ENCODE data around the gene GLYATL2. TPM values are rescaled to one million over a fixed set of nuclear protein-coding genes. Genes with fewer than 3 reads are reported as not detected.

GLYATL2 gene
- total and polyA plus RNA-seq, 12 donors: 0.13 to 0.56 (median 0.18) TPM; not detected in 8

DNA sequence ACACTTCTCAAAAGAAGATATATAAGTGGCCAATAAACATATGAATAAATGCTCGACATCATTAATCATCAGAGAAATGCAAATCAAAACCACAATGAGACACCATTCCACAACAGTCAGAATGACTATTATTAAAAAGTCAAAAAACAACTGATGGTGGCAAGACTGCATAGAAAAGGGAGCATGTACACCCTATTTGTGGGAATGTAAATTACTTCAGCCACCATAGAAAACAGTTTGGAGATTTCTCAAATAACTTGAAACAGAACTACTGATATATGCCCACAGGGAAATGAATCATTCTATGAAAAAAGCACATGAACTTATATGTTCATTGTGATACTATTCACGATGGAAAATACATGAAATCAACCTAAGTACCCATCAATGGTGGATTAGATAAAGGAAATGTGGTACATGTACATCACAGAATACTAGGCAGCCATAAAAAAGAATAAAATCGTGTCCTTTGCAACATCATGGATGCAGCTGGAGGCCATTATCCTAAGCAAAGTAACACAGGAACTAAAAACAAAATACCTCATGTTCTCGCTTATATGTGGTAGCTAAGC lies 42.4 kb downstream of the GLYATL2 start:
- no peak for DNase-seq
- H3K4me3 ChIP-seq: no peak overlapping the region
- intact Hi-C loops (cut with DNase I): no loop called here
- no peaks in the 10 kb centered on the region for H3K9me3 ChIP-seq (replicated peaks in 1 of 3)
- no peaks in the 10 kb centered on the region for H3K27me3 ChIP-seq
- H3K27ac ChIP-seq: no peak overlapping the region
- no peak for TF ChIP-seq POLR2A (IDR thresholded peaks at IDR 0.05)
- TF ChIP-seq, protein P1, sequence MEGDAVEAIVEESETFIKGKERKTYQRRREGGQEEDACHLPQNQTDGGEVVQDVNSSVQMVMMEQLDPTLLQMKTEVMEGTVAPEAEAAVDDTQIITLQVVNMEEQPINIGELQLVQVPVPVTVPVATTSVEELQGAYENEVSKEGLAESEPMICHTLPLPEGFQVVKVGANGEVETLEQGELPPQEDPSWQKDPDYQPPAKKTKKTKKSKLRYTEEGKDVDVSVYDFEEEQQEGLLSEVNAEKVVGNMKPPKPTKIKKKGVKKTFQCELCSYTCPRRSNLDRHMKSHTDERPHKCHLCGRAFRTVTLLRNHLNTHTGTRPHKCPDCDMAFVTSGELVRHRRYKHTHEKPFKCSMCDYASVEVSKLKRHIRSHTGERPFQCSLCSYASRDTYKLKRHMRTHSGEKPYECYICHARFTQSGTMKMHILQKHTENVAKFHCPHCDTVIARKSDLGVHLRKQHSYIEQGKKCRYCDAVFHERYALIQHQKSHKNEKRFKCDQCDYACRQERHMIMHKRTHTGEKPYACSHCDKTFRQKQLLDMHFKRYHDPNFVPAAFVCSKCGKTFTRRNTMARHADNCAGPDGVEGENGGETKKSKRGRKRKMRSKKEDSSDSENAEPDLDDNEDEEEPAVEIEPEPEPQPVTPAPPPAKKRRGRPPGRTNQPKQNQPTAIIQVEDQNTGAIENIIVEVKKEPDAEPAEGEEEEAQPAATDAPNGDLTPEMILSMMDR (IDR thresholded peaks at IDR 0.05): no peak
- WGBS, 4 donors: 65 to 70% (median 68%) methylated on average over 4 of the region's 4 CpGs
- H3K4me1 ChIP-seq (replicated peaks in 1 of 2): no peaks in the 10 kb centered on the region
- no peaks in the 10 kb centered on the region for H3K36me3 ChIP-seq (replicated peaks in 1 of 2)

DNA sequence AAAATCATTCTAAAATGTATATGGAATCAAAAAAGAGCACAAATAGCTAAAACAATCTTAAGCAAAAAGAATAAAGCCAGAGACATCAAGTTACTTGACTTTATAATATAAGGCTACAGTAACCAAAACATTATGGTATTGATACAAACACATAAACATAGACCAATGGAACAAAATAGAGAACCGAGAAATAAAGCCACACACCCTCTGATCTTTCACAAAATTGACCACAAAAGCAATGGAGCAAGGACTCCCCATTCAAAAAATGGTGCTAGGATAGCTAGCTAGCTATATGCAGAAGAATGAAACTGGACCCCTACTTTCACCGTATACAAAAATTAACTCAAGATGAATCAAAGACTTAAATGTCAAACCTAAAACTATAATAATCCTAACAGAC lies 43.2 kb downstream of the GLYATL2 start:
- DNase-seq: no peak
- no peaks in the 10 kb centered on the region for H3K9me3 ChIP-seq (replicated peaks in 1 of 3)
- peaks cover 0 to 4% of the 10 kb centered on the region in 2 donors for H3K4me1 ChIP-seq (replicated peaks in 1 of 2)
- no peak overlapping the region for H3K4me3 ChIP-seq
- no peaks in the 10 kb centered on the region for H3K36me3 ChIP-seq (replicated peaks in 1 of 2)
- WGBS, 4 donors: 62 to 73% (median 71%) methylated on average over 2 of the region's 2 CpGs
- H3K27ac ChIP-seq: no peak overlapping the region
- H3K27me3 ChIP-seq: no peaks in the 10 kb centered on the region
- no peak for TF ChIP-seq POLR2A (IDR thresholded peaks at IDR 0.05)
- TF ChIP-seq, protein P1 (IDR thresholded peaks at IDR 0.05): no peak
- intact Hi-C loops (cut with DNase I): no loop called here

DNA sequence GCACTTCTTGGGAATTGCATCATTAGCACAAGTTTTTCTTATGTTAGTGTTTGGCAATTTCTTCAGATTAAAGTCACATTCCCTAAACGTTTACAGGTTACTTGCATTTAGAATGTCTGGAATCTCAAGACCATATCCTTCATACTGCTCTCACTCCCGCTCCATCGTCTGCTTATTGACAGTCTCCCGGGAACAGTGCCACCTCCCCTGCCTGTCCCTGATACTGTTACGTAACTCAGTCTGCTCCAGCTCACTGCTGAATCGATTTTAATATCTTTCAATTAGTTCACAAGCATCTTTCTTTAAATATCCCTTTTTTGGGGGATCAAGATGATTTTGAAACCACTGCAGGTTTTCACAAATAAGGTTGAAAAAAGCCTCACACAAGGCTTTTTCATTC lies 48.2 kb downstream of the GLYATL2 start:
- Histone ChIP-seq H3K27ac (no peak overlapping the region), H3K9me3 (replicated peaks in 1 of 3) (peaks cover 0 to 6% (median 0%) of the 10 kb centered on the region in 3 donors), H3K4me1 (replicated peaks in 1 of 2) (peaks cover 0 to 6% of the 10 kb centered on the region in 2 donors), H3K27me3 (peaks cover 5% of the 10 kb centered on the region), H3K4me3 (no peak overlapping the region), H3K36me3 (replicated peaks in 1 of 2) (no peaks in the 10 kb centered on the region)
- peak in 3 of 7 donors; percentile 7 to 26 (median 17) for DNase-seq
- WGBS, 4 donors: 12 to 23% (median 16%) methylated on average over 6 of the region's 6 CpGs
- no peak for TF ChIP-seq POLR2A (IDR thresholded peaks at IDR 0.05)
- TF ChIP-seq, protein P1 (IDR thresholded peaks at IDR 0.05): no peak
- intact Hi-C loops (cut with DNase I): no loop called here

DNA sequence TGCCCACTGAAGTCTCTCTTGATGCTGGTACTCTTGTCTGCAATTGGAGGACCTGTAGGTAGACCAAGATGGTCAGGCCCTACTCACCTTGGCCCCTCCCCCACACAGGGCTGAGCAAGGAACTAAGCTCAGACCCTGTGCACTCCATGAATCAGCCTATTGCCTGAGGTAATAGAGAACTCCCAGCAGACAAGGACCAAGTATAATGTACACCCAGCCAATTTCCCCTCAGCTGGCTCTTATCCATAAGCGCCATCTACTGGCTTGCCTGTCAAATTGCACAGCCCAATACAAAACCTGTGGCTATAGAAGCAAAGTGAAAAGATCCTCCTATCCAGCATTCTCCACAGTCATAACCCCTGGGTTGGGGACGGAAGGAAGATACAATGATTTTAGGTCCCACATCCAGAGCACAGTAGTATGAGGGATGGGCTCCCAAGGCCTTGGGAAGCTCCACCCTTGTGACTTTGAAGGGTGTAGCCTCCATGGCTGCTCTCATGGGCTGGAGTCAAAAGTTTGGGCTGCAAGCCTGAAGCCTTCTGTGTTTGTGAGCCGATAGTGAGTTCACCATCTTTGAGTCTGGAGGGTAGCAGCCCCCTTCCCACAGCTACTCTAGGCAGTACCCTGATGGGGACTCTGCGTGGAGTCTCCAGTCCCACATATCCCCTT lies 56.0 kb downstream of the GLYATL2 start:
- peaks cover 0 to 6% (median 0%) of the 10 kb centered on the region in 3 donors for H3K9me3 ChIP-seq (replicated peaks in 1 of 3)
- DNase-seq: peak; percentile 51 to 71 (median 65)
- no peaks in the 10 kb centered on the region for H3K36me3 ChIP-seq (replicated peaks in 1 of 2)
- H3K27me3 ChIP-seq: no peaks in the 10 kb centered on the region
- TF ChIP-seq, protein P1 (IDR thresholded peaks at IDR 0.05): peak; percentile 45 to 73 (median 58)
- no peak for TF ChIP-seq POLR2A (IDR thresholded peaks at IDR 0.05)
- no peak overlapping the region for H3K4me3 ChIP-seq
- no peak overlapping the region for H3K27ac ChIP-seq
- no peaks in the 10 kb centered on the region for H3K4me1 ChIP-seq (replicated peaks in 1 of 2)
- WGBS, 4 donors: 25 to 61% (median 54%) methylated on average over 2 to 4 of the region's 4 CpGs
- intact Hi-C loops (cut with DNase I): no loop called here
